Posterior vena cava (tissue), 2 donors: Measurements from ENCODE around the gene ZNF451. TPM values are rescaled to one million over a fixed set of nuclear protein-coding genes. Genes with fewer than 3 reads are reported as not detected.
"Not testable (repeated sequence)": the region's sequence is repeated elsewhere in the genome, so short reads cannot be mapped to it uniquely, and the experiment has no call there.

Source experiments
- DNase-seq: peaks from one replicate; pipeline ENCODE4 v3.0.0-alpha.2; 2020; ENCODE audit warnings: low spot score
- intact Hi-C, 2 donors: fragments of 100-400 bp; cut with DNase I; formaldehyde crosslinking; loops; one replicate each; pipeline versions ENCODE4 v1.14.1 to v1.14.2; 2022 to 2023
- long read RNA-seq, 2 donors: library from polyadenylated mRNA; unstranded; transcript quantifications; one replicate each; pipeline ENCODE4 v2.0.0, GENCODE V29; 2020 to 2021
- total RNA-seq, 2 donors: library from RNA; stranded (reverse); fragmentation: NEBNext Ultra II Directional; extraction: Animal tissue kit (Norgen Biotek cat#: 25700); gene quantifications; one replicate each; pipeline ENCODE4 v1.2.1, GENCODE V29; 2021
- donor health status: DM: yes; HTN: yes; CAD: no.
- donor health status: DM: yes; HTN: yes; CAD: no.

ZNF451 gene
- total RNA-seq: 10 to 100 TPM; 45.0 to 50.5 TPM
- long read RNA-seq, donor 1, full-length matches to known transcripts: 2 of 10 reads
- long read RNA-seq, donor 1, partial matches to known transcripts: 4 of 10 reads
- long read RNA-seq, donor 1, other reads (novel, unspliced or antisense): 4 of 10 reads
- long read RNA-seq, donor 2, full-length matches to known transcripts: 5 of 8 reads
- long read RNA-seq, donor 2, partial matches to known transcripts: 1 of 8 reads
- long read RNA-seq, donor 2, other reads (novel, unspliced or antisense): 2 of 8 reads

GRCh38 chr6:57089687-57090457 is at the start of gene ZNF451:
ZNF451 (plus strand) TSS chr6:57090188; CDS start chr6:57090254, 66 bp downstream.
- peak; percentile 99 for DNase-seq
- intact Hi-C loops: no loop called here

GRCh38 chr6:57044061-57044460 is 45.9 kb upstream of the ZNF451 start:
- DNase-seq, intact Hi-C loops: not testable (repeated sequence)

- no peak for DNase-seq
Measured at GRCh38 chr6:57044568-57044967, 45.4 kb upstream of the ZNF451 start.

GRCh38 chr6:57046332-57047256 is 43.4 kb upstream of the ZNF451 start, which contains the start of gene KIAA1586:
KIAA1586 (plus strand) TSS chr6:57046693; CDS start chr6:57046756, 63 bp downstream.
- peak; percentile 96 for DNase-seq
- intact Hi-C loops: not testable (repeated sequence)

More at GRCh38 chr6:57044568-57044967, 45.4 kb upstream of the ZNF451 start:
- intact Hi-C loops: no loop called here

GRCh38 chr6:57047257-57047585 is 42.8 kb upstream of the ZNF451 start:
- intact Hi-C loops, DNase-seq: not testable (repeated sequence)

- intact Hi-C loops, DNase-seq: not testable (repeated sequence)
Measured at GRCh38 chr6:57047859-57048258, 42.1 kb upstream of the ZNF451 start.

- intact Hi-C loops: no loop called here
- DNase-seq: no peak
Measured at GRCh38 chr6:57048577-57048976, 41.4 kb upstream of the ZNF451 start.

GRCh38 chr6:57063847-57064246 is 26.1 kb upstream of the ZNF451 start:
- no peak for DNase-seq
- intact Hi-C loops: no loop called here

GRCh38 chr6:57064809-57065208 is 25.2 kb upstream of the ZNF451 start:
- no peak for DNase-seq
- intact Hi-C loops: no loop called here

- no peak for DNase-seq
- intact Hi-C loops: no loop called here
Measured at GRCh38 chr6:57068061-57068460, 21.9 kb upstream of the ZNF451 start.

- intact Hi-C loops: no loop called here
- no peak for DNase-seq
Measured at GRCh38 chr6:57069228-57069627, 20.8 kb upstream of the ZNF451 start.

GRCh38 chr6:57069920-57070331 is 20.1 kb upstream of the ZNF451 start:
- no peak for DNase-seq
- intact Hi-C loops: no loop called here

- no peak for DNase-seq
- intact Hi-C loops: no loop called here
Measured at GRCh38 chr6:57072108-57072507, 17.9 kb upstream of the ZNF451 start.

GRCh38 chr6:57074383-57074782 is 15.6 kb upstream of the ZNF451 start:
- no peak for DNase-seq
- intact Hi-C loops: no loop called here

- intact Hi-C loops: no loop called here
Measured at GRCh38 chr6:57075092-57075491, 14.9 kb upstream of the ZNF451 start.

GRCh38 chr6:57078531-57079207 is 11.3 kb upstream of the ZNF451 start:
- no peak for DNase-seq
- intact Hi-C loops: no loop called here

More at GRCh38 chr6:57075092-57075491, 14.9 kb upstream of the ZNF451 start:
- DNase-seq: no peak

GRCh38 chr6:57085471-57085870 is 4.5 kb upstream of the ZNF451 start:
- intact Hi-C loops: no loop called here
- DNase-seq: no peak

GRCh38 chr6:57086843-57087242 is 3.1 kb upstream of the ZNF451 start:
- intact Hi-C loops: no loop called here
- DNase-seq: no peak

GRCh38 chr6:57087916-57088315 is 2.1 kb upstream of the ZNF451 start:
- intact Hi-C loops: no loop called here
- DNase-seq: no peak
